Keratinocyte (primary cell): ENCODE results near the gene NAAA. TPM values are rescaled to one million over a fixed set of nuclear protein-coding genes. Genes with fewer than 3 reads are reported as not detected.
"Not testable (repeated sequence)": the region's sequence is repeated elsewhere in the genome, so short reads cannot be mapped to it uniquely, and the experiment has no call there.

Source experiments
- DNase-seq: peaks from one replicate; pipeline ENCODE4 v3.0.0-alpha.2; 2011; ENCODE audit warnings: low read depth, missing footprints, low spot score
- FAIRE-seq: peaks from 2 replicates; lab custom pipeline; 2011; peaks lifted over from hg19 to GRCh38; lab: Jason Lieb, UNC
- H2AFZ ChIP-seq: 2 replicates; pipeline ENCODE4 v1.6.0; 2012; ENCODE audit warnings: low read length, control low read depth, inconsistent platforms; ENCODE audit not compliant: control insufficient read depth
- H3K27ac ChIP-seq: 2 replicates; pipeline ENCODE4 v1.5.1; 2011; ENCODE audit warnings: low read length; ENCODE audit not compliant: control insufficient read depth, insufficient read depth
- H3K27me3 ChIP-seq: 3 replicates; pipeline ENCODE4 v1.6.0; 2011; ENCODE audit warnings: low read length; ENCODE audit not compliant: control insufficient read depth, insufficient read depth; ENCODE audit errors: extremely low read depth
- H3K36me3 ChIP-seq, 2 experiments: 2 replicates in 1 of 2; 3 replicates in 1 of 2; pipeline ENCODE4 v1.5.1; 2011; ENCODE audit warnings: low read length in 2 of 2, mild to moderate bottlenecking in 1 of 2; ENCODE audit not compliant: control insufficient read depth in 2 of 2, insufficient read depth in 2 of 2; ENCODE audit errors: extremely low read depth in 1 of 2
- H3K4me1 ChIP-seq: 3 replicates; pipeline ENCODE4 v1.5.1; 2011; ENCODE audit warnings: low read length; ENCODE audit not compliant: control insufficient read depth, insufficient read depth; ENCODE audit errors: extremely low read depth
- H3K4me2 ChIP-seq: 3 replicates; pipeline ENCODE4 v1.6.0; 2011; ENCODE audit warnings: low read depth, low read length; ENCODE audit not compliant: control insufficient read depth, insufficient read depth; ENCODE audit errors: extremely low read depth
- H3K4me3 ChIP-seq, 3 experiments: fragments of 200-600 bp in 1 of 3; sonication (generic) in 1 of 3; 2 replicates in 2 of 3; 3 replicates in 1 of 3; pipeline ENCODE4 v1.5.1; 2011 to 2016; ENCODE audit warnings: low read length in 3 of 3, mild to moderate bottlenecking in 3 of 3, control low read depth in 2 of 3, inconsistent platforms in 1 of 3, low read depth in 1 of 3, mixed read lengths in 1 of 3, mixed run types in 1 of 3, moderate library complexity in 1 of 3; ENCODE audit not compliant: control insufficient read depth in 2 of 3, insufficient read depth in 2 of 3; ENCODE audit errors: extremely low read depth in 1 of 3
- H3K79me2 ChIP-seq: 2 replicates; pipeline ENCODE4 v1.6.0; 2012; ENCODE audit warnings: low read length; ENCODE audit not compliant: control insufficient read depth, insufficient read depth
- H3K9ac ChIP-seq: 3 replicates; pipeline ENCODE4 v1.6.0; 2011; ENCODE audit warnings: low read length; ENCODE audit not compliant: control insufficient read depth, insufficient read depth; ENCODE audit errors: extremely low read depth
- H3K9me1 ChIP-seq: 3 replicates; pipeline ENCODE4 v1.6.0; 2011; ENCODE audit warnings: low read length; ENCODE audit not compliant: control insufficient read depth, insufficient read depth; ENCODE audit errors: extremely low read depth
- H3K9me3 ChIP-seq: 2 replicates; pipeline ENCODE4 v1.5.1; 2012; ENCODE audit warnings: low read depth, low read length; ENCODE audit not compliant: control insufficient read depth
- H4K20me1 ChIP-seq: 3 replicates; pipeline ENCODE4 v1.6.0; 2011; ENCODE audit warnings: low read length; ENCODE audit not compliant: control insufficient read depth, insufficient read depth; ENCODE audit errors: extremely low read depth
- EZH2 ChIP-seq: IDR thresholded peaks from one replicate; pipeline ENCODE4 v1.6.1; 2012; ENCODE audit warnings: inconsistent platforms, mild to moderate bottlenecking, low read length, moderate library complexity
- dilution Hi-C: fragments of 300-500 bp; cut with MboI; formaldehyde crosslinking; loops from one replicate; pipeline ENCODE4 v1.7.0; 2020; ENCODE audit warnings: low sequenced_read_pairs; ENCODE audit not compliant: extremely low pct_ligation_motif_present
- polyA plus RNA-seq, 5 experiments: library from polyadenylated mRNA; depleted of rRNA in 3 of 5; stranded (reverse) in 3 of 5; stranded (forward) in 1 of 5; unstranded in 1 of 5; fragments of >200 nt; gene quantifications; 1 replicate in 1 of 5; 2 replicates in 3 of 5; 3 replicates in 1 of 5; pipeline versions ENCODE4 v1.2.1 to v1.2.3, GENCODE V29; 2011 to 2012; ENCODE audit warnings: missing spikeins in 2 of 5, low read depth in 1 of 5, low replicate concordance in 1 of 5
- TF ChIP-seq, protein P1 (sequence below), 3 experiments: IDR thresholded peaks in 1 of 3; conservative IDR thresholded peaks in 1 of 3; optimal IDR thresholded peaks in 1 of 3; 2 replicates in 2 of 3; 3 replicates in 1 of 3; pipeline versions ENCODE3 to v1.5.1; 2011; ENCODE audit warnings: low read length in 3 of 3, mild to moderate bottlenecking in 3 of 3, moderate library complexity in 2 of 3, control low read depth in 1 of 3, inconsistent platforms in 1 of 3; ENCODE audit not compliant: insufficient read depth in 2 of 3; ENCODE audit errors: extremely low read depth in 1 of 3

NAAA gene
- polyA plus RNA-seq, 1 donor (not counting 4 experiments of a cell fraction or from before 2014, with no cell fraction given) = 12.2 TPM

DNA sequence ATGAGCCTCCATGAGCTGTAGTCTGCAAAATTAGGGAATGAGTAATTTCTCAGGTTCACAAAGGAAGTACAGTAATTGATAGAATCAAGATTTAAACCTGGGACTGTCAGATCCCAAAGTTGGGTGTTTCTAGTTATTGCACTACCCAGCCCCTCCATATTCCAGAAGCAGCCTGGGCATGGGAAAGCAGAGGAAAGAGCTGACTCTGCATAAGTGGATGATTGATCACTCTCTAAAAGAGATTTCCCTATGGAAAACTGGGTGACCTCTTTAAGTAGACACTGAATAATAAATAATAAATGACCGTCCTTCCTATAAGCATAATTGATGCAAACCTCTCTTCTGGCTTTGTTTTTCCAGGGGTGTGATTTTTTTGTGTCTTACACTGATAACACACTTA lies 5.2 kb downstream of the NAAA start:
- Histone ChIP-seq H3K79me2 (no peaks in the 10 kb centered on the region), H3K9me3 (no peaks in the 10 kb centered on the region), H3K4me3 (no peak overlapping the region), H3K27me3 (no peaks in the 10 kb centered on the region), H3K9me1 (no peaks in the 10 kb centered on the region), H2AFZ (no peak overlapping the region), H3K9ac (no peak overlapping the region), H3K4me2 (no peak overlapping the region), H3K27ac (no peak overlapping the region), H4K20me1 (no peaks in the 10 kb centered on the region), H3K4me1 (peaks cover 4% of the 10 kb centered on the region), H3K36me3 (peaks cover 0 to 1% of the 10 kb centered on the region in 2 experiments)
- DNase-seq (no peak), FAIRE-seq (no peak)
- dilution Hi-C loops = no loop called here
- TF ChIP-seq, protein P1, sequence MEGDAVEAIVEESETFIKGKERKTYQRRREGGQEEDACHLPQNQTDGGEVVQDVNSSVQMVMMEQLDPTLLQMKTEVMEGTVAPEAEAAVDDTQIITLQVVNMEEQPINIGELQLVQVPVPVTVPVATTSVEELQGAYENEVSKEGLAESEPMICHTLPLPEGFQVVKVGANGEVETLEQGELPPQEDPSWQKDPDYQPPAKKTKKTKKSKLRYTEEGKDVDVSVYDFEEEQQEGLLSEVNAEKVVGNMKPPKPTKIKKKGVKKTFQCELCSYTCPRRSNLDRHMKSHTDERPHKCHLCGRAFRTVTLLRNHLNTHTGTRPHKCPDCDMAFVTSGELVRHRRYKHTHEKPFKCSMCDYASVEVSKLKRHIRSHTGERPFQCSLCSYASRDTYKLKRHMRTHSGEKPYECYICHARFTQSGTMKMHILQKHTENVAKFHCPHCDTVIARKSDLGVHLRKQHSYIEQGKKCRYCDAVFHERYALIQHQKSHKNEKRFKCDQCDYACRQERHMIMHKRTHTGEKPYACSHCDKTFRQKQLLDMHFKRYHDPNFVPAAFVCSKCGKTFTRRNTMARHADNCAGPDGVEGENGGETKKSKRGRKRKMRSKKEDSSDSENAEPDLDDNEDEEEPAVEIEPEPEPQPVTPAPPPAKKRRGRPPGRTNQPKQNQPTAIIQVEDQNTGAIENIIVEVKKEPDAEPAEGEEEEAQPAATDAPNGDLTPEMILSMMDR (optimal IDR thresholded peaks at IDR 0.05 in 1 of 3, IDR thresholded peaks at IDR 0.05 in 1 of 3, conservative IDR thresholded peaks at IDR 0.05 in 1 of 3; ENCODE audit: extremely low read depth in 1 of 3, insufficient read depth in 2 of 3, low read length in 3 of 3) = no peak
- TF ChIP-seq EZH2 = no peak

DNA sequence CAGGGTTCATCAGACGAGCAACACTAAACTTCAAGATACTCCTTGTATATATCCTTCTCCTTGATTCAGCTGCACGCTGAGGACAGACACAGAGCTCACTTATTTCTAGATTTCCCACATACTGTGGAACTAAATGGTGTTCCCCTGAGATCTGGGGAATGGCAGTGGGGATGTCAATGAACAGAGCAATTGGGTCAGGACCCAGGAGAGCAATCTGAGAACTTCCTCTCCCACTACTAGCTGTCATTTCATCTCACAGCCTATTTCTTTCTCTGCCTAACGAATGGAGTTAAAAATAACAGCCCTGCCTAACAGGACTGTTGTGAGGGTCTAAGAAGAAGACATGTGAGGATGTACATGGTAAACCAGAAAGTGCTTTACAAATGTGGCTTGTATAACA lies 10.7 kb downstream of the NAAA start:
- H3K36me3 ChIP-seq = peaks cover 0 to 3% of the 10 kb centered on the region in 2 experiments
- no peaks in the 10 kb centered on the region for H3K79me2 ChIP-seq
- H4K20me1 ChIP-seq = no peaks in the 10 kb centered on the region
- no peak overlapping the region for H2AFZ ChIP-seq
- no peak overlapping the region for H3K4me3 ChIP-seq
- no peaks in the 10 kb centered on the region for H3K27me3 ChIP-seq
- H3K9me1 ChIP-seq = no peaks in the 10 kb centered on the region
- dilution Hi-C loops = no loop called here
- peaks cover 3% of the 10 kb centered on the region for H3K4me1 ChIP-seq
- H3K9me3 ChIP-seq = no peaks in the 10 kb centered on the region
- TF ChIP-seq EZH2 = no peak
- TF ChIP-seq, protein P1 (optimal IDR thresholded peaks at IDR 0.05 in 1 of 3, IDR thresholded peaks at IDR 0.05 in 1 of 3, conservative IDR thresholded peaks at IDR 0.05 in 1 of 3; ENCODE audit: extremely low read depth in 1 of 3, insufficient read depth in 2 of 3, low read length in 3 of 3) = no peak
- no peak overlapping the region for H3K9ac ChIP-seq
- DNase-seq (no peak), FAIRE-seq (no peak)
- no peak overlapping the region for H3K27ac ChIP-seq
- no peak overlapping the region for H3K4me2 ChIP-seq

DNA sequence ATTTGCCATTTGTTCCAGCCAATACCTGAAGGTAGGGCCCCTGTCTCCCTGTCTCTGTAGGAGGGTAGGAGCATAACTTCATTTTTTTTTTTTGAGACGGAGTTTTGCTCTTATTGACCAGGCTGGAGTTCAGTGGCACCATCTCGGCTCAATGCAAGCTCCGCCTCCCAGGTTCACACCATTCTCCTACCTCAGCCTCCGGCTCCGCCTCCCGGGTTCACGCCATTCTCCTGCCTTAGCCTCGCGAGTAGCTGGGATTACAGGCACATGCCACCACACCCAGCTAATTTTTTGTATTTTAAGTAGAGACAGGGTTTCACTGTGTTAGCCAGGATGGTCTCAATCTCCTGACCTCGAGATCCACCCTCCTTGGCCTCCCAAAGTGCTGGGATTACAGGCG lies 15.9 kb downstream of the NAAA start:
- H3K36me3 ChIP-seq, dilution Hi-C loops, H3K27me3 ChIP-seq, H3K4me3 ChIP-seq, H3K4me2 ChIP-seq, H3K9me1 ChIP-seq, H3K4me1 ChIP-seq, H3K27ac ChIP-seq, H4K20me1 ChIP-seq, H3K9ac ChIP-seq, DNase-seq, H2AFZ ChIP-seq, FAIRE-seq, H3K79me2 ChIP-seq, H3K9me3 ChIP-seq: not testable (repeated sequence)
